AG04450 (cell line): ENCODE results near the gene ME1. TPM values are rescaled to one million over a fixed set of nuclear protein-coding genes. Genes with fewer than 3 reads are reported as not detected.
A peak's percentile ranks its signal among the peaks of the same experiment; 100 is the strongest.

ENCODE experiments used
- CTCF ChIA-PET: fragments of 300-600, 350-600 bp; formaldehyde crosslinking; extraction: SDS; loops from one replicate; lab custom pipeline; 2022; ENCODE audit warnings: antibody characterized with exemption, inconsistent platforms; lab: Charles Lee
- POLR2A ChIA-PET: fragments of 350-600 bp; formaldehyde crosslinking; extraction: SDS; loops from one replicate; lab custom pipeline; 2021; ENCODE audit warnings: antibody characterized with exemption, inconsistent platforms; lab: Yijun Ruan, JAX
- DNase-seq: peaks from one replicate; pipeline ENCODE4 v3.0.0-alpha.2; 2011; ENCODE audit warnings: low read depth, low spot score
- H3K27ac ChIP-seq: one replicate; pipeline ENCODE4 v1.5.1; 2012; ENCODE audit warnings: low read depth, low read length, control low read depth
- H3K27me3 ChIP-seq: one replicate; pipeline ENCODE4 v1.6.0; 2012; ENCODE audit warnings: low read length; ENCODE audit not compliant: control insufficient read depth, insufficient read depth
- H3K4me3 ChIP-seq: 2 replicates; pipeline ENCODE4 v1.5.1; 2011; ENCODE audit warnings: mild to moderate bottlenecking, low read depth, low read length, control low read depth
- H3K9me3 ChIP-seq: 2 replicates; pipeline ENCODE4 v1.5.1; 2012; ENCODE audit warnings: low read length; ENCODE audit not compliant: control insufficient read depth, insufficient read depth
- polyA plus RNA-seq: library from polyadenylated mRNA; depleted of rRNA; stranded (reverse); fragments of >200 nt; gene quantifications from 2 replicates; pipeline ENCODE4 v1.2.3, GENCODE V29; 2011
- TF ChIP-seq, protein P1 (sequence below): IDR thresholded peaks from 2 replicates; pipeline ENCODE4 v1.5.1; 2011; ENCODE audit warnings: low read depth, low read length, control low read depth, inconsistent platforms

ME1 gene
- polyA plus RNA-seq, 1 experiment = 31.8 TPM

DNA sequence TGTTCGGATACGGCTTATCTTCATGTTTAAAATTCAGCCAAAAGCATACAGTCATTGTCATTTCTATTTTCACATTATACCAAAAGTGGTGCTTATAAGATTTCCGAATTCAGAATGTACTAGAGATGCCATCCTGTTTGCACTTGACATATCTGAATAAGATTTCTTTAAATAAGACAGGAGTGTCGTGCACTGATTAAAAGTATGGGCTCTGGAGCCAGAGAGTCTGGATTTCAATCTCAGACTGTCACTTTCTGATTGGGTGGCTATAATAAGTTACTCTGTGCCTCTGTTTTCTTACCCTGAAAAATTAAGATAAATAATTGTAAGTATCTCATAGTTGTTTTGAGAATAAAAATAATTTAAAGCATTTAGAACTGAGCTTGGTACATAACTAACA, 144.9 kb downstream of the ME1 start:
- ChIA-PET CTCF (no interaction called here), POLR2A (no interaction called here)
- TF ChIP-seq, protein P1, sequence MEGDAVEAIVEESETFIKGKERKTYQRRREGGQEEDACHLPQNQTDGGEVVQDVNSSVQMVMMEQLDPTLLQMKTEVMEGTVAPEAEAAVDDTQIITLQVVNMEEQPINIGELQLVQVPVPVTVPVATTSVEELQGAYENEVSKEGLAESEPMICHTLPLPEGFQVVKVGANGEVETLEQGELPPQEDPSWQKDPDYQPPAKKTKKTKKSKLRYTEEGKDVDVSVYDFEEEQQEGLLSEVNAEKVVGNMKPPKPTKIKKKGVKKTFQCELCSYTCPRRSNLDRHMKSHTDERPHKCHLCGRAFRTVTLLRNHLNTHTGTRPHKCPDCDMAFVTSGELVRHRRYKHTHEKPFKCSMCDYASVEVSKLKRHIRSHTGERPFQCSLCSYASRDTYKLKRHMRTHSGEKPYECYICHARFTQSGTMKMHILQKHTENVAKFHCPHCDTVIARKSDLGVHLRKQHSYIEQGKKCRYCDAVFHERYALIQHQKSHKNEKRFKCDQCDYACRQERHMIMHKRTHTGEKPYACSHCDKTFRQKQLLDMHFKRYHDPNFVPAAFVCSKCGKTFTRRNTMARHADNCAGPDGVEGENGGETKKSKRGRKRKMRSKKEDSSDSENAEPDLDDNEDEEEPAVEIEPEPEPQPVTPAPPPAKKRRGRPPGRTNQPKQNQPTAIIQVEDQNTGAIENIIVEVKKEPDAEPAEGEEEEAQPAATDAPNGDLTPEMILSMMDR = no peak
- Histone ChIP-seq H3K4me3 (no peak overlapping the region), H3K9me3 (no peaks in the 10 kb centered on the region), H3K27me3 (no peaks in the 10 kb centered on the region), H3K27ac (no peak overlapping the region)
- DNase-seq = no peak

DNA sequence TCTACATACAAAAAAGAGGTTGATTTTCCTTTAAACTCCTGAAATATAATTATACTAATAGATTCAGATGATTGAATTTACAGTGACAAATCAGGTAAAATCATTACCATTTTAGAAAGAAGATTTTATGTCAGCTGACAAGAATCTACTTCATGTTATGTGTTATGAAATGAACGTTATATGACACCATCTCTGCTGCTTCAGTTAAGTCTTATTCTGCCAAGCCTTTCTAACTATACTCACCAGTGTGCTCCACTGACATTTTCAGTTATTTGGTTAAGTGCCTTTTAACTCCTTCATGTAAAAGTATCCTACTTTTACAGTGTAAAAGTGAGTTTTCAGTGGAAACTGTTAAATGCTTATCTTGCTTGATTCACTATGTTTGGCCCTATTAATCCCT, 157.3 kb downstream of the ME1 start:
- no peaks in the 10 kb centered on the region for H3K27me3 ChIP-seq
- peak; percentile 16 for DNase-seq
- TF ChIP-seq, protein P1 = no peak
- H3K27ac ChIP-seq = no peak overlapping the region
- ChIA-PET POLR2A (interaction anchor here (0.6 kb wide), 1 partner anchor 103 kb away, joined by 3 read pairs; no protein-coding TSS in a partner anchor), CTCF (interaction anchor here (1.0 kb wide), 1 partner anchor 238 kb away, joined by 4 read pairs; the partner anchor contains the start of gene PRSS35)
- no peak overlapping the region for H3K4me3 ChIP-seq
- H3K9me3 ChIP-seq = no peaks in the 10 kb centered on the region

DNA sequence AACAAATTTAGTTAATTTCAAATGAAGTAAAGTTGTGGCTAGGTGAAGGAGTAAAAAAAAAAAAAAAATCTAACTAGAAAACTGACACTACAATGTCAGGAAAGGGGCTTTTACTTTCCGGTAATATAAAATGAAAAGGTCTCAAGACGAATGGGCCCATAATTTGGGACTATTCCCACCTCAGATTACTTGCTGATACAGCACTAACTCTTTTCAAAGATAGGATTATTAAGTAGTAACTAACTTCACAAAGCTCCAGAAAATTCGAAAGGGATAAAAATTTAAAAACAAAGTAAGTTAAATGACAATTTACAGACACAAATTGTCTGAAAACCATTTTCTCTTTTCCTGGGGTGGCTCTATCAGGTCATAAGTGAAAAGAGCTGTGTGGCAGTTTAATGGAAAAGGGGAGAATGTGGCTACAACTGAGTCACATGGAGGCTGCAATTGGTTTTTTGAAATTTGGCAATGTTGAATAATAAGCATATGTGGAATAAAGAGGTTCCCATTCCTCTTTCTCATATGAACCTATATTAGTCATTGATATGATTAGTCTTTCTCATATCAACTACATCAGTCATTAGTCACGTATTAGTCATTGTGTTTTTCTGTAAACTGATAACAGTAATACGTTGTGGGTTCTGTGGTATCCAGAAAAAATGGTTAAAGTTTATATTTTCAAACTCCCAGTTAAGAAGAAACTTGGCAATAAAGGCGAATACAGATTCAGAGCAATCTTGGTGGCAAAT, 159.7 kb downstream of the ME1 start:
- Histone ChIP-seq H3K4me3 (no peak overlapping the region), H3K27me3 (no peaks in the 10 kb centered on the region), H3K27ac (no peak overlapping the region), H3K9me3 (no peaks in the 10 kb centered on the region)
- ChIA-PET CTCF (interaction anchor here (0.9 kb wide), 1 partner anchor 206 kb away, joined by 3 read pairs; the partner anchor contains the start of gene UBE3D), POLR2A (no interaction called here)
- DNase-seq = peak; percentile 59
- TF ChIP-seq, protein P1 = no peak

DNA sequence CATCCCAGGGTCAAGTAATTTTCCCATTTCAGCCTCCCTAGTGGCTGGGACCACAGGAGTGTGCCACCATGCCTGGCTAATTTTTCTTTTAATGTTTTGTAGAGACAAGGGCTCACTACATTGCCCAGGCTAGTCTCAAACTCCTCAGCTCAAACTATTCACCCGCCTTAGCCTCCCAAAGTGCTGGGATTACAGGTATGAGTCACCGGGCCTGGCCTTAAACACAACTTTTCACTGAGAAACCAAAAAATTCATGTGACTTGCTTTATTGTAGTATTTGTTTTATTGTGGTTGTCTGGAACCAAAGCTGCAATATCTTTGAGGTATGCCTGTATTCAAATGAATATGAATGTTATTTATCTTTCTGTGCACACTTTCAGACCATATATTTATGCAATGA, 165.5 kb downstream of the ME1 start:
- TF ChIP-seq, protein P1 = no peak
- Histone ChIP-seq H3K9me3 (no peaks in the 10 kb centered on the region), H3K27ac (no peak overlapping the region), H3K4me3 (no peak overlapping the region), H3K27me3 (no peaks in the 10 kb centered on the region)
- POLR2A ChIA-PET = no interaction called here
- DNase-seq = peak; percentile 23
- CTCF ChIA-PET = interaction anchor here (1.1 to 1.7 kb wide), 2 partner anchors 198 to 246 kb away, joined by 3 to 5 read pairs; partner anchors contain the start of genes DOP1A and PRSS35

DNA sequence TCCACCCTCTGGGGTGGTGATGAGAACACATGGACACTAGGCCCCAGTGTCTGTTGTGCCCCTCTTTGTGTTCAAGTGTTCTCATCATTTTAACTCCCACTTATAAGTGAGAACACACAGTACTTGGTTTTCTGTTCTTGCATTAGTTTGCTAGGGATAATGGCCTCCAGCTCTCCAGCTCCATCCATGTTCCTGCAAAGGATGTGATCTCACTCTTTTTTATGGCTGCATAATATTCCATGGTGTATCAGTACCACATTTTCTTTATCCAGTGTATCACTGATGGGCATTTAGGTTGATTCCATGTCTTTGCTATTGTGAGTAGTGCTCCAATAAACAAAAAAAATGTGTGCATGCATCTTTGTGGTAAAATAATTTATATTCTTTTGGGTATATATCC, 170.3 kb downstream of the ME1 start:
- H3K27me3 ChIP-seq = no peaks in the 10 kb centered on the region
- no peaks in the 10 kb centered on the region for H3K9me3 ChIP-seq
- POLR2A ChIA-PET = interaction anchor here (0.7 kb wide), 1 partner anchor 62 kb away, joined by 10 read pairs; no protein-coding TSS in a partner anchor
- TF ChIP-seq, protein P1 = no peak
- H3K27ac ChIP-seq = no peak overlapping the region
- CTCF ChIA-PET = interaction anchor here (0.7 to 1.2 kb wide), 2 partner anchors 39 to 46 kb away, joined by 3 read pairs; no protein-coding TSS in a partner anchor
- no peak for DNase-seq
- H3K4me3 ChIP-seq = no peak overlapping the region
